H9 (cell line): Measurements from ENCODE around the gene SMIM3. TPM values are rescaled to one million over a fixed set of nuclear protein-coding genes. Genes with fewer than 3 reads are reported as not detected.
A peak's percentile ranks its signal among the peaks of the same experiment; 100 is the strongest.

ENCODE experiments used
- DNase-seq: peaks from one replicate; pipeline ENCODE4 v3.0.0-alpha.2; 2017
- H2AFZ ChIP-seq: one replicate; pipeline ENCODE4 v1.6.1; 2013; ENCODE audit warnings: mild to moderate bottlenecking, low read length, control low read depth, moderate library complexity
- H2AK5ac ChIP-seq: 2 replicates; pipeline ENCODE4 v1.6.1; 2013; ENCODE audit warnings: low read length, control low read depth, mixed read lengths; ENCODE audit not compliant: insufficient read length
- H2BK120ac ChIP-seq: one replicate; pipeline ENCODE4 v1.6.1; 2013; ENCODE audit warnings: low read depth, mild to moderate bottlenecking, low read length, control low read depth, inconsistent platforms; ENCODE audit not compliant: poor library complexity, severe bottlenecking
- H2BK12ac ChIP-seq: 2 replicates; pipeline ENCODE4 v1.6.1; 2013; ENCODE audit warnings: low read length, control low read depth, mixed read lengths, low read depth; ENCODE audit not compliant: insufficient read length
- H2BK15ac ChIP-seq: 2 replicates; pipeline ENCODE4 v1.6.1; 2013; ENCODE audit warnings: low read depth, low read length, control low read depth
- H2BK20ac ChIP-seq: one replicate; pipeline ENCODE4 v1.6.1; 2013; ENCODE audit warnings: low read depth, mild to moderate bottlenecking, low read length, control low read depth, inconsistent platforms; ENCODE audit not compliant: poor library complexity, severe bottlenecking
- H2BK5ac ChIP-seq: 2 replicates; pipeline ENCODE4 v1.6.1; 2013; ENCODE audit warnings: low read length, control low read depth, mixed read lengths; ENCODE audit not compliant: insufficient read length
- H3K14ac ChIP-seq: 2 replicates; pipeline ENCODE4 v1.6.1; 2013; ENCODE audit warnings: low read length, control low read depth; ENCODE audit not compliant: insufficient read depth
- H3K18ac ChIP-seq: 2 replicates; pipeline ENCODE4 v1.6.1; 2013; ENCODE audit warnings: low read depth, mild to moderate bottlenecking, mixed read lengths, low read length, control low read depth; ENCODE audit not compliant: insufficient read length
- H3K23ac ChIP-seq: 2 replicates; pipeline ENCODE4 v1.6.1; 2013; ENCODE audit warnings: low read length, control low read depth, mixed read lengths, low read depth; ENCODE audit not compliant: insufficient read length
- H3K23me2 ChIP-seq: 2 replicates; pipeline ENCODE4 v1.6.1; 2013; ENCODE audit warnings: low read depth, mild to moderate bottlenecking, mixed read lengths, low read length, control low read depth; ENCODE audit not compliant: insufficient read length, poor library complexity, severe bottlenecking
- H3K27ac ChIP-seq: 2 replicates; pipeline ENCODE4 v1.5.1; 2013; ENCODE audit warnings: low read length, control low read depth, mixed read lengths, low read depth; ENCODE audit not compliant: insufficient read length
- H3K27me3 ChIP-seq: 2 replicates; pipeline ENCODE4 v1.6.1; 2013; ENCODE audit warnings: low read length, control low read depth, inconsistent platforms; ENCODE audit not compliant: insufficient read depth
- H3K4ac ChIP-seq: 2 replicates; pipeline ENCODE4 v1.6.1; 2013; ENCODE audit warnings: low read depth, mild to moderate bottlenecking, control low read depth, inconsistent platforms, low read length, moderate library complexity
- H3K4me1 ChIP-seq: 2 replicates; pipeline ENCODE4 v1.6.1; 2013; ENCODE audit warnings: low read length, control low read depth, inconsistent platforms; ENCODE audit not compliant: insufficient read depth
- H3K4me2 ChIP-seq: 2 replicates; pipeline ENCODE4 v1.6.1; 2013; ENCODE audit warnings: low read length, control low read depth, mixed read lengths; ENCODE audit not compliant: insufficient read length, insufficient read depth
- H3K56ac ChIP-seq: 2 replicates; pipeline ENCODE4 v1.6.1; 2013; ENCODE audit warnings: low read depth, mild to moderate bottlenecking, mixed read lengths, low read length, control low read depth; ENCODE audit not compliant: insufficient read length
- H3K79me1 ChIP-seq: 2 replicates; pipeline ENCODE4 v1.6.1; 2013; ENCODE audit warnings: low read depth, mild to moderate bottlenecking, moderate library complexity, low read length, control low read depth, inconsistent platforms; ENCODE audit not compliant: insufficient read depth, poor library complexity, severe bottlenecking
- H3K79me2 ChIP-seq: 2 replicates; pipeline ENCODE4 v1.6.1; 2013; ENCODE audit warnings: low read length, control low read depth, inconsistent platforms; ENCODE audit not compliant: insufficient read depth
- H3K9ac ChIP-seq: 2 replicates; pipeline ENCODE4 v1.6.1; 2013; ENCODE audit warnings: low read length, control low read depth, mixed read lengths; ENCODE audit not compliant: insufficient read length; ENCODE audit errors: extremely low read depth
- H3K9me3 ChIP-seq: one replicate; pipeline ENCODE4 v1.6.1; 2013; ENCODE audit warnings: low read depth, low read length, inconsistent platforms; ENCODE audit not compliant: control insufficient read depth
- H3T11ph ChIP-seq: one replicate; pipeline ENCODE4 v1.6.1; 2013; ENCODE audit warnings: mild to moderate bottlenecking, low read length, control low read depth, inconsistent platforms
- H4K20me1 ChIP-seq: one replicate; pipeline ENCODE4 v1.6.1; 2013; ENCODE audit not compliant: control insufficient read depth, insufficient read length, insufficient read depth
- H4K5ac ChIP-seq: 2 replicates; pipeline ENCODE4 v1.6.1; 2013; ENCODE audit warnings: low read depth, mild to moderate bottlenecking, mixed read lengths, low read length, control low read depth; ENCODE audit not compliant: insufficient read length
- H4K8ac ChIP-seq: replicated peaks from 2 replicates; pipeline ENCODE4 v1.6.1; 2013; ENCODE audit warnings: low read length, control low read depth, mixed read lengths, low read depth; ENCODE audit not compliant: insufficient read length
- H4K91ac ChIP-seq: 2 replicates; pipeline ENCODE4 v1.6.1; 2013; ENCODE audit warnings: low read depth, mild to moderate bottlenecking, moderate library complexity, mixed read lengths, low read length, control low read depth; ENCODE audit not compliant: insufficient read length
- H3K27ac Mint-ChIP-seq, 3 experiments: 2 replicates in 2 of 3; 3 replicates in 1 of 3; pipeline ENCODE4 v1.8.0; 2020 to 2021; ENCODE audit warnings: mixed read lengths in 3 of 3, mild to moderate bottlenecking in 1 of 3, moderate library complexity in 1 of 3
- H3K27me3 Mint-ChIP-seq: 2 replicates; pipeline ENCODE4 v1.8.0; 2021; ENCODE audit warnings: low read depth, mild to moderate bottlenecking, moderate library complexity, mixed read lengths
- H3K36me3 Mint-ChIP-seq, 3 experiments: 2 replicates in 2 of 3; 3 replicates in 1 of 3; pipeline ENCODE4 v1.8.0; 2020 to 2021; ENCODE audit warnings: low read depth in 3 of 3, mixed read lengths in 3 of 3; ENCODE audit not compliant: insufficient read depth in 1 of 3
- H3K4me1 Mint-ChIP-seq, 2 experiments: 2 replicates each; pipeline ENCODE4 v1.8.0; 2020; ENCODE audit warnings: mixed read lengths in 2 of 2
- H3K4me3 Mint-ChIP-seq, 2 experiments: 2 replicates in 1 of 2; 3 replicates in 1 of 2; pipeline ENCODE4 v1.8.0; 2020 to 2021; ENCODE audit warnings: mild to moderate bottlenecking in 2 of 2, mixed read lengths in 2 of 2, moderate library complexity in 1 of 2
- H3K9me3 Mint-ChIP-seq, 2 experiments: 2 replicates in 1 of 2; 3 replicates in 1 of 2; pipeline ENCODE4 v1.8.0; 2020; ENCODE audit warnings: mild to moderate bottlenecking in 2 of 2, mixed read lengths in 2 of 2, moderate library complexity in 1 of 2
- WGBS: extraction: QIAGEN DNeasy Blood & Tissue Kit; methylation state at CpG from one replicate; pipeline ENCODE4 v1.1.7; 2013; ENCODE audit warnings: missing lambda C conversion rate, low lambda C conversion rate, mixed read lengths; ENCODE audit not compliant: insufficient read length; ENCODE audit errors: extremely low coverage; 5-methylcytosine and 5-hydroxymethylcytosine counted together
- total RNA-seq: library from RNA; stranded (reverse); gene quantifications from 2 replicates; pipeline ENCODE4 v1.2.1, GENCODE V29; 2021
- TF ChIP-seq, protein P1 (sequence below): fragments of 200-600 bp; sonication (generic); conservative IDR thresholded peaks from 3 replicates; pipeline ENCODE4 v1.8.0; 2021; ENCODE audit warnings: antibody characterized with exemption, mild to moderate bottlenecking

The SMIM3 gene
- total RNA-seq, 1 experiment from 2014 or later, result 42.0 TPM

DNA sequence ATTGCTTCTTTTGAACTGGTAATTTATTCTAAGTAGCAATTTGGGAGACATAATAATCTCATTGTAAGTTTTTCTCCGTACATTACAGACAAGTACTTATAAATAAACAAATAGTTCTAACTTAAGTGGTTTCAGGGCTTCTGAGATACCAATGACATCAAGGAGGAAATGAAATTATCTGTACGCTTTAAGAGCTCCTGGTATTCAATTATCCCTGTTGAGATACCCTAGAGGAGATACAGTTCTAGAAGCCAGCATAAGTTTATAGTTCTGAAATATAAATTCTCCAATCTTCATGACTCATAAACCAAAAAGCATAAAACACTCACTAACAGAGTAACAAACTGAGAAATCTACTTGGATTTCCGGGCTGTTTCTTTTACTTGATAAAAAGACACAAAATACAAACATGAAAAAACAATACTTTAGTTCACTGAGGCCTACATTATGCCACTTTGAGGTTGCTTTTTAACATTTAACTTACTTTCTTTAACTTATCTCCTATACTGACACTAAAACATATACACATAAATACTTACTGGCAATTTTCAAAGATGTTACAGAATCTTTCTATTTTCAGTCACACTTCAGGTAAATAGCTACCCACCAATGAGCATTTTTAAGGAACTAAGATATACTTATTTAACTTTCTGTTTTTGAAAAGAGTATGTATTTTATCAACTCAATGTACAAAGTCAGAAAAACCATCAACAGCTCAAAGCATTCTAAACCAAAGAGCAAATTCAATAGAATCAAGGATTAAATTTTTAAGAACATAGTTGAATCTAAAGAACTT, 27.3 kb upstream of the SMIM3 start:
- Histone ChIP-seq H3T11ph (no peak overlapping the region), H3K27me3 (no peaks in the 10 kb centered on the region), H3K56ac (no peak overlapping the region), H2BK120ac (no peak overlapping the region), H2AFZ (no peak overlapping the region), H3K4ac (no peak overlapping the region), H3K4me1 (no peaks in the 10 kb centered on the region), H2AK5ac (no peak overlapping the region), H3K9me3 (no peaks in the 10 kb centered on the region), H3K23ac (no peak overlapping the region), H3K9ac (no peak overlapping the region), H3K14ac (no peak overlapping the region), H4K8ac (no peak overlapping the region), H4K20me1 (no peaks in the 10 kb centered on the region), H3K4me2 (no peak overlapping the region), H2BK20ac (no peak overlapping the region), H3K18ac (no peak overlapping the region), H3K23me2 (no peaks in the 10 kb centered on the region), H2BK12ac (no peak overlapping the region), H3K27ac (no peak overlapping the region), H4K5ac (no peak overlapping the region), H3K79me1 (no peaks in the 10 kb centered on the region), H2BK15ac (no peak overlapping the region), H4K91ac (no peak overlapping the region), H3K79me2 (no peaks in the 10 kb centered on the region), H2BK5ac (no peak overlapping the region)
- H3K36me3 Mint-ChIP-seq, result peaks cover 32 to 56% (median 45%) of the 10 kb centered on the region in 3 experiments; a peak in 6 of 7 replicates
- WGBS, result no CpG with 5 or more reads among the region's 3 CpGs
- no peak overlapping the region for H3K4me3 Mint-ChIP-seq
- DNase-seq, result no peak
- H3K27me3 Mint-ChIP-seq, result no peaks in the 10 kb centered on the region
- no peaks in the 10 kb centered on the region for H3K4me1 Mint-ChIP-seq
- H3K27ac Mint-ChIP-seq, result peak overlapping the region in 1 of 3 experiments; percentile 51; a peak in 1 of 7 replicates
- H3K9me3 Mint-ChIP-seq, result peaks cover 0 to 2% of the 10 kb centered on the region in 2 experiments; a peak in 1 of 5 replicates
- TF ChIP-seq, protein P1, sequence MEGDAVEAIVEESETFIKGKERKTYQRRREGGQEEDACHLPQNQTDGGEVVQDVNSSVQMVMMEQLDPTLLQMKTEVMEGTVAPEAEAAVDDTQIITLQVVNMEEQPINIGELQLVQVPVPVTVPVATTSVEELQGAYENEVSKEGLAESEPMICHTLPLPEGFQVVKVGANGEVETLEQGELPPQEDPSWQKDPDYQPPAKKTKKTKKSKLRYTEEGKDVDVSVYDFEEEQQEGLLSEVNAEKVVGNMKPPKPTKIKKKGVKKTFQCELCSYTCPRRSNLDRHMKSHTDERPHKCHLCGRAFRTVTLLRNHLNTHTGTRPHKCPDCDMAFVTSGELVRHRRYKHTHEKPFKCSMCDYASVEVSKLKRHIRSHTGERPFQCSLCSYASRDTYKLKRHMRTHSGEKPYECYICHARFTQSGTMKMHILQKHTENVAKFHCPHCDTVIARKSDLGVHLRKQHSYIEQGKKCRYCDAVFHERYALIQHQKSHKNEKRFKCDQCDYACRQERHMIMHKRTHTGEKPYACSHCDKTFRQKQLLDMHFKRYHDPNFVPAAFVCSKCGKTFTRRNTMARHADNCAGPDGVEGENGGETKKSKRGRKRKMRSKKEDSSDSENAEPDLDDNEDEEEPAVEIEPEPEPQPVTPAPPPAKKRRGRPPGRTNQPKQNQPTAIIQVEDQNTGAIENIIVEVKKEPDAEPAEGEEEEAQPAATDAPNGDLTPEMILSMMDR, result no peak
